ENCODE results near the gene GIGYF2.
A peak's percentile ranks its signal among the peaks of the same experiment; 100 is the strongest.

DNA sequence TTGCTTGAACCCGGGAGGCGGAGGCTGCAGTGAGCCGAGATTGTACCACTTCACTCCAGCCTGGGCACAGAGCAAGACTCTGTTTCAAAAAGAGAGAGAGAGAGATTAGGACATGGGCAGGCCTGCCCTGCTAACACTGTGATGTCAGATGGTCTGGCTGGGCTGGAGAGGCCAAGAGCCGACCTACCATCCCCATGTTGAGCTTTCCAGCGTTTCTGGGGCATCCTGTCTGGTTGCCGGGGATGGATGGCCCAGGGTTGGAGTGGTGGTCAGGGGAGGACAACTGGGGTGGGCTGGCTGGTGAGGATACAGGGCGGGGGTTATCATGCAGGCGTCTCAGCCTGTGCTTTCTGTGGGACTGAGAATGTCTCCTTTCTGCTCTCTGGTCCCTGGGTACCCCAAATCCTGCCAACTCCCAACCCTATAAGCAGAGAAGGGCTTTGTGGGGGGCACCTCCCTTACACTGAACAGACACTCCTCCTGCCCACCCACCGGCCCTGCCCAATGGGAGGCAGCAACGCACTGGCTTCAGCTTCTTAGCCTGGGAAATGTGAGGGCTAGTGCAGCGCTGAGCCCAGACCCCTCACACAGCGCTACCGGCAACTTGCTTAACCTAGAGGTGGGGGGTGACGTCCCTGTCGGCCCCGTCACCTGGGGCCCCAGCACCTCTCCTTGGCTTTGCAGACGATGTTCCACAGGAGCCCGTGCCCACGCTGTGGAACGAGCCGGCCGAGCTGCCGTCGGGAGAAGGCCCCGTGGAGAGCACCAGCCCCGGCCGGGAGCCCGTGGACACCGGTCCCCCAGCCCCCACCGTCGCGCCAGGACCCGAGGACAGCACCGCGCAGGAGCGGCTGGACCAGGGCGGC is 178.4 kb downstream of the GIGYF2 start:
- TF ChIP-seq NCOA1 (CRISPR knock-in tag; IDR thresholded peaks at IDR 0.05) (no peak), ZNF143 (CRISPR knock-in tag; IDR thresholded peaks at IDR 0.05) (no peak), ZNF430 (CRISPR knock-in tag; IDR thresholded peaks at IDR 0.05) (0 out of 2 replicates have a peak, but pooled peaks have one; percentile 33), TCF12 (IDR thresholded peaks at IDR 0.05) (no peak), TCF12 (CRISPR knock-in tag; IDR thresholded peaks at IDR 0.05) (no peak), GLI4 (CRISPR knock-in tag; IDR thresholded peaks at IDR 0.05; ENCODE audit: borderline replicate concordance) (no peak), EP300 (IDR thresholded peaks at IDR 0.05; ENCODE audit: low read depth in 2 of 2, low read length in 2 of 2) (no peak), EP300 (CRISPR knock-in tag; IDR thresholded peaks at IDR 0.05; ENCODE audit: borderline replicate concordance) (no peak), ZNF367 (CRISPR knock-in tag; IDR thresholded peaks at IDR 0.05; ENCODE audit: borderline replicate concordance) (no peak), ATF7 (IDR thresholded peaks at IDR 0.05) (no peak), ATF7 (CRISPR knock-in tag; IDR thresholded peaks at IDR 0.05) (no peak), ZBTB38 (CRISPR knock-in tag; IDR thresholded peaks at IDR 0.05) (no peak), BRCA1 (CRISPR knock-in tag; IDR thresholded peaks at IDR 0.05) (no peak)
